ENCODE results near the gene FOXN4. TPM values are rescaled to one million over a fixed set of nuclear protein-coding genes. Genes with fewer than 3 reads are reported as not detected.

The FOXN4 gene
- total and polyA plus RNA-seq, 9 of the 15 experiments (the other 6 are each of a cell fraction or from before 2014, with no cell fraction given), result not detected

DNA sequence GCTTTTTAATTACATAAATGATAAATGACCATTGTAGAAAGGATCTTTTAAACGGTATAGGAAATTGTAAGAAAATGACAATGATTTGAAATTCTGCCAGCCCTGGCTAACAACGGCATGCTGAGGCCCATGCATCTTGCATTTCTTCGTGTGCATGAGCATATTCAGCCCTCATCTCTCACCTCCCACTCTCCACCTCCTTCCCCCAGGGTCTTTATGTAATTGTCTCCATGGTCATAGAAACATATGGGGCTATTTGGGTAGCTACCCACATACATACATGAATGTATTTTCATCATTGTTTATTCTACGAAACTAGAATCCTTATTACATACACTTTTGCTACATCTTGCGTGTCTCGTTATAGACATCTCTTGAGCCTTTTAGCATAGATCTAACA is 43.1 kb upstream of the FOXN4 start (continued):
- TF ChIP-seq GABPB1 (CRISPR knock-in tag; IDR thresholded peaks at IDR 0.05) (no peak), HNRNPK (IDR thresholded peaks at IDR 0.05; ENCODE audit: low read depth, low read length, poor library complexity, severe bottlenecking) (no peak), PHB2 (IDR thresholded peaks at IDR 0.05; ENCODE audit: low read depth) (no peak), CCNT2 (IDR thresholded peaks at IDR 0.05; ENCODE audit: borderline replicate concordance, extremely low read depth, insufficient read length, low read depth, low read length) (no peak), PTBP1 (IDR thresholded peaks at IDR 0.05; ENCODE audit: low read depth, low read length) (no peak), SIX5 (IDR thresholded peaks at IDR 0.05; ENCODE audit: borderline replicate concordance in 1 of 2, insufficient read depth in 1 of 2, low read depth in 1 of 2, low read length in 2 of 2) (no peak), ZFP36 (IDR thresholded peaks at IDR 0.05; ENCODE audit: low read depth, low read length, partially characterized antibody) (no peak)
- TF ChIP-seq, protein P1, sequence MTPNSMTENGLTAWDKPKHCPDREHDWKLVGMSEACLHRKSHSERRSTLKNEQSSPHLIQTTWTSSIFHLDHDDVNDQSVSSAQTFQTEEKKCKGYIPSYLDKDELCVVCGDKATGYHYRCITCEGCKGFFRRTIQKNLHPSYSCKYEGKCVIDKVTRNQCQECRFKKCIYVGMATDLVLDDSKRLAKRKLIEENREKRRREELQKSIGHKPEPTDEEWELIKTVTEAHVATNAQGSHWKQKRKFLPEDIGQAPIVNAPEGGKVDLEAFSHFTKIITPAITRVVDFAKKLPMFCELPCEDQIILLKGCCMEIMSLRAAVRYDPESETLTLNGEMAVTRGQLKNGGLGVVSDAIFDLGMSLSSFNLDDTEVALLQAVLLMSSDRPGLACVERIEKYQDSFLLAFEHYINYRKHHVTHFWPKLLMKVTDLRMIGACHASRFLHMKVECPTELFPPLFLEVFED (CRISPR knock-in tag; conservative IDR thresholded peaks at IDR 0.05), result no peak
- TF ChIP-seq, protein P2, sequence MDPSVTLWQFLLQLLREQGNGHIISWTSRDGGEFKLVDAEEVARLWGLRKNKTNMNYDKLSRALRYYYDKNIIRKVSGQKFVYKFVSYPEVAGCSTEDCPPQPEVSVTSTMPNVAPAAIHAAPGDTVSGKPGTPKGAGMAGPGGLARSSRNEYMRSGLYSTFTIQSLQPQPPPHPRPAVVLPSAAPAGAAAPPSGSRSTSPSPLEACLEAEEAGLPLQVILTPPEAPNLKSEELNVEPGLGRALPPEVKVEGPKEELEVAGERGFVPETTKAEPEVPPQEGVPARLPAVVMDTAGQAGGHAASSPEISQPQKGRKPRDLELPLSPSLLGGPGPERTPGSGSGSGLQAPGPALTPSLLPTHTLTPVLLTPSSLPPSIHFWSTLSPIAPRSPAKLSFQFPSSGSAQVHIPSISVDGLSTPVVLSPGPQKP (CRISPR knock-in tag; IDR thresholded peaks at IDR 0.05), result no peak
